ENCODE measurements around the gene TMCO5A.

Gene TMCO5A

GRCh38 chr15:37967788-37968187 lies 33.3 kb downstream of the TMCO5A start:
- no peak for DNase-seq (ENCODE audit: low read depth, low spot score)

- no peak for DNase-seq (ENCODE audit: low read depth, low spot score)
These were observed 39.4 kb downstream of the TMCO5A start for GRCh38 chr15:37973856-37974255.

GRCh38 chr15:37978231-37978630 lies 43.8 kb downstream of the TMCO5A start:
- no peak for DNase-seq (ENCODE audit: low read depth, low spot score)

- no peak for DNase-seq (ENCODE audit: low read depth, low spot score)
These were observed 45.4 kb downstream of the TMCO5A start for GRCh38 chr15:37979671-37980409.

GRCh38 chr15:37981201-37981600 lies 46.8 kb downstream of the TMCO5A start:
- no peak for DNase-seq (ENCODE audit: low read depth, low spot score)

GRCh38 chr15:37981775-37982174 lies 47.3 kb downstream of the TMCO5A start:
- no peak for DNase-seq (ENCODE audit: low read depth, low spot score)

GRCh38 chr15:37984368-37984767 lies 49.9 kb downstream of the TMCO5A start:
- DNase-seq (ENCODE audit: low read depth, low spot score) = no peak

- DNase-seq (ENCODE audit: low read depth, low spot score) = no peak
These were observed 61.3 kb downstream of the TMCO5A start for GRCh38 chr15:37995461-37996347.

Measured in activated CD4-positive, CD25-positive, alpha-beta regulatory T cell treated with anti-CD3 and anti-CD28 coated beads, Interleukin-2, amount 50 U/mL, for 16 hours (primary cell).